Fibroblast of gingiva (primary cell): ENCODE results near the gene C5orf34.
"Not testable (repeated sequence)": the region's sequence is repeated elsewhere in the genome, so short reads cannot be mapped to it uniquely, and the experiment has no call there.

Source experiments
- DNase-seq: peaks from one replicate; pipeline ENCODE4 v3.0.0-alpha.2; 2011; ENCODE audit warnings: low read depth

C5orf34 gene, protein sequence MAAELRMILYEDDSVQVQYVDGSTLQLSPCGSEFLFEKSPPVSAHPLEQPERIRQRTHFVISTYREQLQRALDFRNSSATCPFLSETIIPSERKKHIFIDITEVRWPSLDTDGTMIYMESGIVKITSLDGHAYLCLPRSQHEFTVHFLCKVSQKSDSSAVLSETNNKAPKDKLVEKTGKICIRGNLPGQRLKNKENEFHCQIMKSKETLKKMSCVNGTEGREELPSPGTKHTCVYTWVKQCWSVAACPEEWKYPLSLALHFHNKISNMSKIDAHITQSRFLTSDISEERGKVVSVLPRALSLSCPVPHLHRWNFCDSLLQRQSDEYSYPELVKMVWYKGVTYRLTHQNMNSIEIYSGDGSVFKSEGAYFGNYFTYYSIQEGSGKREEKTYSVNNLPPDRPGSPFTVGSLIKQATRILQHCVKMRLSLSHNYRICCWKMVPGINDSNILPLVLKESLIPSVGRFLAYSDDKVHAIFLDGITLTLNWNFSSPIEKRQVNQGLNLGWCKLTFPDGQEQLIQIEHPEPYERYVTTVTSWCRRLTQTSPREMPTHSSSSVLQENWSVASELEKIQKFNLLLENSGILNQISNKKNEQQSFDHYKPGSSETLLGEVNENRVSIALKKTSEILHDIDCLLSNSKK

GRCh38 chr5:43514816-43515677 lies at the start of gene C5orf34:
C5orf34 (minus strand) TSS chr5:43515148; CDS start chr5:43509339, 5,809 bp downstream.
- DNase-seq: peak; percentile 95

- DNase-seq: no peak
Observed at GRCh38 chr5:43564289-43564850, 49.4 kb upstream of the C5orf34 start.

GRCh38 chr5:43563321-43563720 lies 48.4 kb upstream of the C5orf34 start:
- peak; percentile 16 for DNase-seq

- DNase-seq: no peak
Observed at GRCh38 chr5:43561356-43561755, 46.4 kb upstream of the C5orf34 start.

DNA sequence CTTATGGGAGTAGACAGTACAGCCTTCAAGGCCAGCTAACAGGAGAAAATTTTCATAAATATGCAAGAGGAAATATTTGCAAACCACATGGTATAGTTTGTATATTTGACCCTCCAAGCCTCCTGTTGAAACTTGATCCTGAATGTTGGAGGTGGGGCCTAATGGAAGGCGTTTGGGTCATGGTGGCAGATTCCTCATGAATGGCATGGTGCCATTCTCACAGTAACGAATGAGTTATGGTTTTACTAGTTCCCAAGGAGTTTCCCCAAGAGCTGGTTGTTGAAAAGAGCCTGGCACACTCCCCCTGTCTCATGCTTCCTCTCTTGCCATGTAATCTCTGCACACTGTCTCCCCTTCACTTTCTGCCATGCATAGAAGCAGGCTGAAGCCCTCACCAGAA lies 45.2 kb upstream of the C5orf34 start:
- DNase-seq: peak; percentile 66

GRCh38 chr5:43556857-43557542 lies 42.1 kb upstream of the C5orf34 start, which contains the start of gene PAIP1:
PAIP1 (minus strand) TSS chr5:43557077; CDS start chr5:43556846, 231 bp downstream.
- peak; percentile 90 for DNase-seq

- DNase-seq: not testable (repeated sequence)
Observed at GRCh38 chr5:43556607-43556856, 41.6 kb upstream of the C5orf34 start.

- peak; percentile 19 for DNase-seq
Observed at GRCh38 chr5:43555895-43556606, 41.1 kb upstream of the C5orf34 start.

DNA sequence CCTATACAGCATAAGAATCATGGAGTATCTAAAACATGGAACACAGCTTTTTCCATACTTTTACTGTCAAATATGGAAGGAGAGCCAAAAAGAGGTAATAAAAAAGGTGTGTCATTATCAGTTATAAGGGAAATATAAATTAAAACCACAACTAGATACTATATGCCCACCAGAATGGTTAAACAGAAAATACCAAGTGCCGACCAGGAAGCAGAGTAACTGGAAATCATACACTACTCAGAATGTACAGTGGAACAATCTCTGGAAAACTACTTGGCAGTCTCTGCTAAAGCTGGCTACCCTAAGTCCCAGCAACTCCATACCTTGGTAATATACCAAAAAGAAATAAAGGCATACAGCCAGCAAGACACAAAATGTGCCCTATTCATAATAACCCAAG lies 39.5 kb upstream of the C5orf34 start:
- DNase-seq: no peak

GRCh38 chr5:43553381-43553780 lies 38.4 kb upstream of the C5orf34 start:
- DNase-seq: no peak

DNA sequence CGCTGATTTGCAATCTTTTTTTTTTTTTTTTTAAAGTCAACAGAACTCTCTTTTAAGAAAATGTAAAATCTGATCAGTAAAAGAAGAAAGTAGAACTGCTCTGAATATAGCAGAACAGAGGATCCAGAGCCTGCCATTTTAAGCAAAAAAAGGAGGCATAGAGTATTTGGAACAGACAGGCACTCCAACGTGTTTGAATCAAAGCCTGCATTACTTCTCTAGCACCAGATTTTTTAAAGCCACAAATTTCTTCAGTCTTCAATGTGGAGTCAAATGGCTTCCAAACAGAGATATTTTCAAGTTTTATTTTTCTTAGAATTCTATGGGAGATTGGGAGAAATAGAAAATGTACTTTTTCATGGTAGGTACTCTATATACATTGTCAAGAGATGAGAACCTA lies 36.8 kb upstream of the C5orf34 start:
- no peak for DNase-seq

DNA sequence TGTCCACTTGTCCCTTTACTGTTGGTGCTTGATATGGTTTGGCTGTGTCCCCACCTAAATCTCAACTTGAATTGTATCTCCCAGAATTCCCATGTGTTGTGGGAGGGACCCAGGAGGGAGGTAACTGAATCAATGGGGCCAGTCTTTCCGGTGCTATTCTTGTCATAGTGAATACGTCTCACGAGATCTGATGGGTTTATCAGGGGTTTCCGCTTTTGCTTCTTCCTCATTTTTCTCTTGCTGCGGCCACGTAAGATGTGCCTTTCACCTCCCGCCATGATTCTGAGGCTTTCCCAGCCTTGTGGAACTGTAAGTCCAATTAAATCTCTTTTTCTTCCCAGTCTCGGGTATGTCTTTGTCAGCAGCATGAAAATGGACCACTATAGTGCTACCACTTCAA lies 34.3 kb upstream of the C5orf34 start:
- DNase-seq: not testable (repeated sequence)

- no peak for DNase-seq
Observed at GRCh38 chr5:43548358-43548757, 33.4 kb upstream of the C5orf34 start.

DNA sequence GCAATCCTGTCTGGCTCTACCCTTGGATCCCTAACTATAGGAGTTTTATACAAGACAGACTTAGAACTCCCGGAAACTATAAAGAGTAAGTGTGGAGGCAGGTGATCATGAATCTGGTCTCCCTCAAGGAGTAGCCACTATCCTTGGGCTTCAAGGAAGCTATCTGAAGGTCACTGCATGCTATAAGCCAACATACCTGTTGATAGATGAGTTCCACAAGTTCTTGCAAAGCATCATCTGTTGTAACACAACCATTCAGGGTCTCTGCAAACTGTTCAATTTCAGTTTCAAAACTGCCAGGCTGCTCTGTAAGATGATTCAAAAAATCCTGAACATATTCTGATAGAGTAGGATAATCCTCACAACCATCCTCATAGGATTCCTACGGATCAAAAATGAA lies 32.6 kb upstream of the C5orf34 start:
- DNase-seq: no peak

GRCh38 chr5:43543434-43543833 lies 28.5 kb upstream of the C5orf34 start:
- DNase-seq: no peak

DNA sequence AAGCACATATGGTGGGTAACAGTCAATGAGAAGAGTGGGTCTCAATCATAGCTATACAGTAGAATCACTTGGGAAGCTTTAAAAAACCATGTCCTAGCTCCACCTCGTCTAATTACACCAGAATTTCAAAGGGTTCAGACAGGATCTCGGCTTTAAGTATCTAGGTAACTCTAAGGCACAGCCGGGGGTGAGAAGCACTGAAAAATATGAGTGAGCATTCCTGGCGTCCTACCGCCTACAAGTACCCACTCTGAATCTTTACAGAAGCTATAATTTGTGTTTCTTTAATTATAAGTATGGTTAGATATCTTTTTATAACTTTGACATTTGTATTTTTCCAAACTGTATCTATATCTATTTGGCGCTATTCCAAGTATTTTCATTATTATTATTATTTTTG lies 25.8 kb upstream of the C5orf34 start:
- no peak for DNase-seq

DNA sequence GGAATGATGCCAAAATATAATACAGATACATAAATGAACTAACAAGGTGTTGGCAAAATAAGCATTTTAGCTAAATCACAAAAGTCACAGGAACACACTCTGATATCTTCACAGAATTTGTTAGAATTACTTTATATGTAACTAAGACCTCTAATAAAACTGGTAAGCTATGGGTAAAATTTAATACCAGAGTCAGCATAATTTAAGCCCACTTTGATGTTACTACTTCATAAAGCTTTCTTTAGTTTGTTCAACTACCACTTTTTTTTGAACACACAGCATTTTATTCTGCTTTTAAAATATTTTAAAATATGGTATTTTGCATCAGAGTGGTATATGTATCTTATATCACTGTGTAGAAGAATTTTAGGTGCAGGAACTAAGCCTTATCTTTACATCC lies 22.0 kb upstream of the C5orf34 start:
- no peak for DNase-seq

GRCh38 chr5:43533646-43534045 lies 18.7 kb upstream of the C5orf34 start:
- DNase-seq: no peak

DNA sequence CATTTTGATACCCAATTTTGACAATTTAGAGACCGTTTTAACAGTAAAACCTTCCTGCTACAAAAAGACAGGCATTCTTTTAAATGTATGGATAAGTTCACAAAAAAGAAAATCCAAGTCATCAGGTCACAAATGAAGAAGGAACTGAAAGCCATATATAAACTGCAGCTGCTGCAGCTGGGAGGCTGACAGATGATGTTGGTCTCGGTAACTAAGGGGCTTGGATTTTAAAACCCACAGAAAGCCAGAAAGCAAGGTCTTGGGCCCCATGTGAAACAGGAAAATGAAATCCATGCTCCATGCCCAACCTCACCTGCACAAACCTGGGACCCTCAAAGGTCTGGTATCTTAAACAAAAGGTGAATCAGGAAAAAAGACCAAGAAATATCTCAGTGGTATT lies 15.7 kb upstream of the C5orf34 start:
- no peak for DNase-seq

GRCh38 chr5:43523662-43524072 lies 8.7 kb upstream of the C5orf34 start:
- DNase-seq: peak; percentile 59

DNA sequence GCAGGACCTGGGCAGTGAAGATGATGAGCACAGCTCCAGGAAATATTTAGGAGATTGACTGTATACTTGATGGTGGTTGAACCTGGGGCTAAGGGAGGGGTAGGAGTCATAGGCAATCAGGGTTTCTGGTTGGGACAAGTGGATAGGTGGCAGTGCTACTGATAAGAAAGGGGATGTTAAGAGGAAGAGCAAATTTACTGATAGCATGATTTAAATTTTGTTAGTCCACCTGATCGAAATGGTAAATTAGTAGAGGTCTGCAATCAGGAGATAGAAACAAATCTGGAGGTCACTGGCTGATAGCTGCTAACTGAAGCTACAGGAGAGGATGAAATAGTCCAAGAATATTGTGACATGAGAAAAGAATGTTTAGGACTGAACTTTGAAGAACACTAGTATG lies 5.7 kb upstream of the C5orf34 start:
- no peak for DNase-seq
